Pancreas (tissue), 10 donors: Measurements from ENCODE around the gene CCDC136. TPM values are rescaled to one million over a fixed set of nuclear protein-coding genes. Genes with fewer than 3 reads are reported as not detected.
A peak's percentile ranks its signal among the peaks of the same experiment; 100 is the strongest.

ENCODE experiments used
- ATAC-seq, 4 donors: fragments of 200-7000 bp; cut with Tn5 transposase; one replicate each; pipeline versions ENCODE4 v1.8.0 to v1.9.1; 2020; ENCODE audit warnings: mild to moderate bottlenecking in 4 of 4, moderate library complexity in 4 of 4
- DNase-seq, 6 donors: peaks; one replicate each; pipeline ENCODE4 v3.0.0-alpha.2; 2020
- FAIRE-seq: peaks from 2 replicates; lab custom pipeline; 2012; peaks lifted over from hg19 to GRCh38; lab: Jason Lieb, UNC
- H3K27ac ChIP-seq, 4 donors: fragments of 200-600 bp; sonication (generic); 1 replicate in 3 of 4; 2 replicates in 1 of 4; pipeline versions ENCODE4 v1.5.0 to v1.8.0; 2020
- H3K27me3 ChIP-seq, 4 donors: fragments of 200-600 bp; one replicate each; pipeline ENCODE4 v1.8.0; 2021
- H3K36me3 ChIP-seq, 3 donors: fragments of 200-600 bp; sonication (generic) in 1 of 3; one replicate each; pipeline versions ENCODE4 v1.5.0 to v1.8.0; 2020 to 2021
- H3K4me1 ChIP-seq, 3 donors: fragments of 200-600 bp; one replicate each; pipeline ENCODE4 v1.8.0; 2021
- H3K4me3 ChIP-seq, 4 donors: fragments of 200-600 bp; sonication (generic) in 2 of 4; one replicate each; pipeline versions ENCODE4 v1.5.0 to v1.8.0; 2020 to 2021
- H3K9me3 ChIP-seq, 4 donors: fragments of 200-600 bp; one replicate each; pipeline ENCODE4 v1.8.0; 2021
- WGBS, 2 donors: extraction: QIAGEN DNeasy Blood & Tissue Kit; methylation state at CpG; one replicate each; pipeline ENCODE4 v1.1.7; 2013; 5-methylcytosine and 5-hydroxymethylcytosine counted together
- intact Hi-C, 3 donors: fragments of 100-400 bp; cut with DNase I; formaldehyde crosslinking; loops; one replicate each; pipeline versions ENCODE4 v1.11.1 to v1.14.2; 2022
- polyA plus RNA-seq, 2 donors: library from polyadenylated mRNA; stranded (reverse); fragments of 200-250 nt; gene quantifications; one replicate each; pipeline ENCODE4 v1.2.3, GENCODE V29; 2013
- total RNA-seq, 6 donors: library from RNA; stranded (reverse); fragmentation: NEBNext Ultra II Directional in 4 of 6; extraction: Animal tissue kit (Norgen Biotek cat#: 25700) in 4 of 6; gene quantifications; one replicate each; pipeline versions ENCODE4 v1.2.1 to v1.2.4, GENCODE V29; 2021 to 2023
- TF ChIP-seq, protein P1 (sequence below), 4 donors: fragments of 200-600 bp; sonication (generic) in 3 of 4; IDR thresholded peaks; one replicate each; pipeline versions ENCODE4 v1.5.0 to v1.8.0; 2021; ENCODE audit warnings: antibody characterized with exemption in 4 of 4
- donor health status: healthy with polysubstance abuse.
- donor health status: DM: no; HTN: no; CAD: no; lungs with moderate emphysema.
- donor health status: DM: no; HTN: no; CAD: no.
- donor health status: control.
- donor health status: control.
- donor health status: Bipolar disorder and iron deficiency.
- donor health status: DM: yes; HTN: yes; CAD: no.
- donor health status: DM: no; HTN: no; CAD: no.
- donor health status: DM: no; HTN: no; CAD: no.
- donor health status: DM: yes; HTN: yes; CAD: no.

CCDC136 gene
- total and polyA plus RNA-seq, 8 donors: 0.66 to 2.9 (median 1.3) TPM

DNA sequence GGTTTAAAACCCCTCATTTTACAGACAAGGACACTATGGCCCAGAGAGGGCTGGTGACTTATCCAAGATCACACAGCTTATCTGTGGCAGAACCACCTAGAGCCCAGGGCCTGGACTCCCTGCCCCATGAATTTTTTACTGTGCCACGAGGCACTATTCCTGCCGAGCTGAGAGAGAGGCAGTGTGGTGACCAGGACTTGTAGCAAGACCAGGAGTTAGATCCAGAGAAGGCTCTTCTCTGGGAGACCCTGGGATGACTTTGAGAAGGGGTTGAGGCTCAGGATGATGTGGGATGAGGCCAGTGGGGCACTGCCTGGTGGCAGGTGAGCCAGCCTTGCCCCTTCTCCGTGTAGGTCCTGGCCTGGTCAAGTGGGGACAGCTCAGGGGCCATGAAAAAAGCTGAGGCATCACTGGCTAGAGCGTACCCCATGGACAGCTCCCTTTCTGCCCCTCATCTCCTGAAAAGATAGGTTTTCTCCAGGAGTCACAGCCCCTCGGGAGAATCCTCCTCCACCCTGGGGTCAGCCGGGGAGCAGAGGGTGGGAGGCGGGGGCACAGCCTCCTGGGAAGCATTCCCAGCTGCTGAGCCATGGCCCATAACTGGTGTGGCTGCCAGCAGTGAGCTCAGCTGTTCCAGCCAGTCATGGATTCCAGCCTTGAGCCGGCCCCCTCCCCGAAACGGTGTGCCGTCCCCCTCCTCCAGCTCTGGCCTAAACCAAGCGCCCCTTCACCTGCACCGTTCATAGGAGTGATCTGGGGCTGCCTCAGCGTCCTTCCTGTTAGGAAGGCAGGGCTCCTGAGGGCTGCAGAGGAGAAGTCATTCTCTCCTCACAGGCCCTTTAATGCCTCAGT, 44.2 kb downstream of the CCDC136 start:
- peak in 1 of 6 donors; percentile 48 for DNase-seq
- Histone ChIP-seq H3K36me3 (no peaks in the 10 kb centered on the region), H3K4me3 (no peak overlapping the region), H3K27me3 (no peaks in the 10 kb centered on the region), H3K9me3 (no peaks in the 10 kb centered on the region), H3K4me1 (no peaks in the 10 kb centered on the region), H3K27ac (no peak overlapping the region)
- FAIRE-seq: no peak
- TF ChIP-seq, protein P1, sequence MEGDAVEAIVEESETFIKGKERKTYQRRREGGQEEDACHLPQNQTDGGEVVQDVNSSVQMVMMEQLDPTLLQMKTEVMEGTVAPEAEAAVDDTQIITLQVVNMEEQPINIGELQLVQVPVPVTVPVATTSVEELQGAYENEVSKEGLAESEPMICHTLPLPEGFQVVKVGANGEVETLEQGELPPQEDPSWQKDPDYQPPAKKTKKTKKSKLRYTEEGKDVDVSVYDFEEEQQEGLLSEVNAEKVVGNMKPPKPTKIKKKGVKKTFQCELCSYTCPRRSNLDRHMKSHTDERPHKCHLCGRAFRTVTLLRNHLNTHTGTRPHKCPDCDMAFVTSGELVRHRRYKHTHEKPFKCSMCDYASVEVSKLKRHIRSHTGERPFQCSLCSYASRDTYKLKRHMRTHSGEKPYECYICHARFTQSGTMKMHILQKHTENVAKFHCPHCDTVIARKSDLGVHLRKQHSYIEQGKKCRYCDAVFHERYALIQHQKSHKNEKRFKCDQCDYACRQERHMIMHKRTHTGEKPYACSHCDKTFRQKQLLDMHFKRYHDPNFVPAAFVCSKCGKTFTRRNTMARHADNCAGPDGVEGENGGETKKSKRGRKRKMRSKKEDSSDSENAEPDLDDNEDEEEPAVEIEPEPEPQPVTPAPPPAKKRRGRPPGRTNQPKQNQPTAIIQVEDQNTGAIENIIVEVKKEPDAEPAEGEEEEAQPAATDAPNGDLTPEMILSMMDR (IDR thresholded peaks at IDR 0.05): no peak
- ATAC-seq: no peak
- intact Hi-C loops: no loop called here
- 70 to 72% methylated on average over 14 of the region's 14 CpGs for WGBS, 2 donors

DNA sequence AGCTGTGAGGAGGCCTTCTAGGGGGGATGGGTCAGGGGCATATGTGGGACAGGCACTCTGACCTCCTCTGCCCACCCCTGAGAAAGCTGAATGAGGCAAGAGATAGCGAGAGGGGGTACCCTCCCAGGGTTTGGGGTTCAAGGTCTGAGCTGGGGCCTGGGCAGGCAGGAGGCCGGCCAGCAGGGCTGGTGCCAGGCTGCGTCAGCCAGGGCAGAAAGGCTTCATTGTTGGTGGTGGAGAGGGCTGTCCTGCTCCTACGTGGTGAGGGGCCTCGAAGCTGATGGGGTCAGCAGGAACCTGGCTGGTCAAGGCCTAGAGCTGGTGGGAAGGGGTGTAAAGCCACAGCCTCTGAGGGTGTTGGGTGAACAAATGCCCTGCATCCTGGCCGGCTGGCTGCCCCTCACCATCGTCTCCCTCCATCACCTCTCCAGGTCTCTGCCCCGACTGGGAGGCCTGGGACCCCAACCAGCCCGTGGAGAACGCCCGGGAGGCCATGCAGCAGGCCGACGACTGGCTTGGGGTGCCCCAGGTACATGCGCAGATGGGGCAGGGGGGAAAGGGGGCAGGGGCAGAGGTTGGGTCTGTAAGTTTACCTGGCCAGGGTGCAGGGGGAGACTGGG, 45.1 kb downstream of the CCDC136 start:
- Histone ChIP-seq H3K36me3 (no peaks in the 10 kb centered on the region), H3K4me3 (no peak overlapping the region), H3K27me3 (no peaks in the 10 kb centered on the region), H3K9me3 (no peaks in the 10 kb centered on the region), H3K27ac (no peak overlapping the region), H3K4me1 (no peaks in the 10 kb centered on the region)
- no peak for FAIRE-seq
- peak in 1 of 6 donors; percentile 58 for DNase-seq
- intact Hi-C loops: no loop called here
- no peak for ATAC-seq
- TF ChIP-seq, protein P1 (IDR thresholded peaks at IDR 0.05): no peak
- WGBS, 2 donors: 82 to 94% methylated on average over 14 of the region's 14 CpGs

DNA sequence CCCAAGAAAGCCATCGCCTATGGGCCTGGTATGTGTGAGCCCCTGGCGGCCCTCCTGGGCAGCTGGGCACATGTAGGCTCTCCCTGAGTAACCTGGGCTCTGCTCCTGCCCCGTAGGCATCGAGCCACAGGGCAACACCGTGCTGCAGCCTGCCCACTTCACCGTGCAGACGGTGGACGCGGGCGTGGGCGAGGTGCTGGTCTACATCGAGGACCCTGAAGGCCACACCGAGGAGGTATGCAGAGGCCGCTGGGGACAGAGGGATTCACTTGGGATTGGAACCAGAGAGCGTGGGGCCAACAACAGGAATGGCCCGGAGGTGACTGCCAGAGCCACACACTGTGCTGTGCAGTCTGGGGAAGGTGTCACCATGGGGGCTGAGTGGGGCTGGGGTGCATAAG, 45.8 kb downstream of the CCDC136 start:
- H3K27me3 ChIP-seq: no peaks in the 10 kb centered on the region
- ATAC-seq (no peak), DNase-seq (peak in 2 of 6 donors; percentile 54 to 57), FAIRE-seq (no peak)
- H3K9me3 ChIP-seq: no peaks in the 10 kb centered on the region
- no peak overlapping the region for H3K4me3 ChIP-seq
- 91 to 94% methylated on average over 16 of the region's 16 CpGs for WGBS, 2 donors
- TF ChIP-seq, protein P1 (IDR thresholded peaks at IDR 0.05): no peak
- no peaks in the 10 kb centered on the region for H3K36me3 ChIP-seq
- intact Hi-C loops: no loop called here
- H3K27ac ChIP-seq: no peak overlapping the region
- H3K4me1 ChIP-seq: no peaks in the 10 kb centered on the region

GRCh38 chr7:128838109-128838779, 46.5 kb downstream of the CCDC136 start:
- Histone ChIP-seq H3K27ac (no peak overlapping the region), H3K4me3 (no peak overlapping the region), H3K27me3 (no peaks in the 10 kb centered on the region), H3K9me3 (no peaks in the 10 kb centered on the region), H3K4me1 (no peaks in the 10 kb centered on the region), H3K36me3 (no peaks in the 10 kb centered on the region)
- FAIRE-seq: no peak
- ATAC-seq: no peak
- intact Hi-C loops: no loop called here
- DNase-seq: peak in 2 of 6 donors; percentile 52 to 62
- WGBS, 2 donors: 89 to 92% methylated on average over 22 of the region's 22 CpGs
- TF ChIP-seq, protein P1 (IDR thresholded peaks at IDR 0.05): no peak
